HFF-Myc (cell line): ENCODE data around the gene ACBD6.

ENCODE experiments used
- DNase-seq: peaks from one replicate; pipeline ENCODE4 v3.0.0-alpha.2; 2011; ENCODE audit warnings: low read depth; ENCODE audit errors: extremely low read depth
- H3K4me3 ChIP-seq: replicated peaks from 2 replicates; pipeline ENCODE4 v1.5.1; 2011; ENCODE audit warnings: low read depth, mild to moderate bottlenecking, control low read depth, low read length
- CTCF ChIP-seq: IDR thresholded peaks from 2 replicates; pipeline ENCODE4 v1.5.1; 2012; ENCODE audit warnings: mild to moderate bottlenecking, low read depth, low read length, control low read depth; ENCODE audit errors: missing control alignments

Gene ACBD6

GRCh38 chr1:180238675-180239074, 263.7 kb downstream of the ACBD6 start:
- no peak for DNase-seq
- no peak for TF ChIP-seq CTCF
- H3K4me3 ChIP-seq: no peak overlapping the region
